Endodermal cell (in vitro differentiated cells): ENCODE measurements around the gene MMD. TPM values are rescaled to one million over a fixed set of nuclear protein-coding genes. Genes with fewer than 3 reads are reported as not detected.
A peak's percentile ranks its signal among the peaks of the same experiment; 100 is the strongest.

Experiments used
- DNase-seq: peaks from one replicate; pipeline ENCODE4 v3.0.0-alpha.2; 2017
- H3K27ac ChIP-seq: 2 replicates; pipeline ENCODE4 v1.5.1; 2013; ENCODE audit warnings: mild to moderate bottlenecking, low read depth, low read length, moderate library complexity
- H3K27me3 ChIP-seq: 2 replicates; pipeline ENCODE4 v1.6.1; 2013; ENCODE audit warnings: mild to moderate bottlenecking, low read length, moderate library complexity; ENCODE audit not compliant: insufficient read depth, control insufficient read depth, poor library complexity, severe bottlenecking
- H3K36me3 ChIP-seq: 2 replicates; pipeline ENCODE4 v1.7.0; 2013; ENCODE audit warnings: mild to moderate bottlenecking, low read length, moderate library complexity; ENCODE audit not compliant: control insufficient read depth, insufficient read depth
- H3K4me1 ChIP-seq: one replicate; pipeline ENCODE4 v1.7.0; 2013; ENCODE audit warnings: low read length; ENCODE audit not compliant: control insufficient read depth, insufficient read depth
- H3K4me3 ChIP-seq: 2 replicates; pipeline ENCODE4 v1.5.1; 2013; ENCODE audit warnings: mild to moderate bottlenecking, low read length, moderate library complexity
- H3K9ac ChIP-seq: 2 replicates; pipeline ENCODE4 v1.6.1; 2013; ENCODE audit warnings: mild to moderate bottlenecking, low read length, moderate library complexity; ENCODE audit not compliant: poor library complexity, severe bottlenecking; ENCODE audit errors: extremely low read depth
- H3K9me3 ChIP-seq: 2 replicates; pipeline ENCODE4 v1.6.1; 2013; ENCODE audit warnings: mild to moderate bottlenecking, low read length, moderate library complexity; ENCODE audit not compliant: control insufficient read depth
- H3K27ac Mint-ChIP-seq: 2 replicates; pipeline ENCODE4 v1.8.0; 2020; ENCODE audit warnings: mixed read lengths
- H3K27me3 Mint-ChIP-seq: 2 replicates; pipeline ENCODE4 v1.8.0; 2021; ENCODE audit warnings: mild to moderate bottlenecking, mixed read lengths; ENCODE audit not compliant: insufficient read depth
- H3K36me3 Mint-ChIP-seq: 2 replicates; pipeline ENCODE4 v1.8.0; 2020; ENCODE audit warnings: low read depth, mixed read lengths
- H3K4me1 Mint-ChIP-seq: 2 replicates; pipeline ENCODE4 v1.8.0; 2020; ENCODE audit warnings: mixed read lengths
- H3K4me3 Mint-ChIP-seq: 2 replicates; pipeline ENCODE4 v1.8.0; 2020; ENCODE audit warnings: mild to moderate bottlenecking, moderate library complexity, mixed read lengths
- H3K9me3 Mint-ChIP-seq: 2 replicates; pipeline ENCODE4 v1.8.0; 2020; ENCODE audit warnings: mild to moderate bottlenecking, mixed read lengths
- CTCF ChIP-seq: fragments of 200-600 bp; sonication (generic); conservative IDR thresholded peaks from 2 replicates; pipeline ENCODE4 v1.5.0; 2021; ENCODE audit warnings: antibody characterized with exemption, mild to moderate bottlenecking
- WGBS, 2 experiments: methylation state at CpG; one replicate each; pipeline versions ENCODE4 v1.1.5 to v1.1.7; 2013; ENCODE audit warnings: missing lambda C conversion rate in 2 of 2, mixed read lengths in 1 of 2; ENCODE audit not compliant: insufficient coverage in 1 of 2, insufficient read length in 1 of 2; 5-methylcytosine and 5-hydroxymethylcytosine counted together
- total RNA-seq, 2 donors: library from RNA; stranded (reverse); fragmentation: NEBNext Ultra II Directional in 1 of 2; extraction: Animal tissue kit (Norgen Biotek cat#: 25700) in 1 of 2; gene quantifications; 2 replicates in 1 of 2; 3 replicates in 1 of 2; pipeline ENCODE4 v1.2.1, GENCODE V29; 2021

Gene MMD
- total RNA-seq, 2 donors from 2014 or later = 40.1 to 40.2 TPM

- Histone ChIP-seq H3K9me3 (no peaks in the 10 kb centered on the region), H3K4me3 (no peak overlapping the region), H3K27me3 (no peaks in the 10 kb centered on the region), H3K36me3 (no peaks in the 10 kb centered on the region), H3K9ac (no peak overlapping the region), H3K4me1 (peaks cover 3% of the 10 kb centered on the region), H3K27ac (no peak overlapping the region)
- no peaks in the 10 kb centered on the region for H3K27me3 Mint-ChIP-seq
- H3K27ac Mint-ChIP-seq = no peak overlapping the region
- peaks cover 46% of the 10 kb centered on the region for H3K4me1 Mint-ChIP-seq
- 100% methylated on average over 1 of the region's 1 CpG; no CpG with 5 or more reads in 1 of the 2 experiments for WGBS, 2 experiments
- no peak for TF ChIP-seq CTCF
- H3K4me3 Mint-ChIP-seq = no peak overlapping the region
- H3K36me3 Mint-ChIP-seq = no peaks in the 10 kb centered on the region
- DNase-seq = no peak
- peaks cover 3% of the 10 kb centered on the region for H3K9me3 Mint-ChIP-seq
Measured at GRCh38 chr17:55434721-55435120, 13.1 kb upstream of the MMD start.

GRCh38 chr17:55433629-55434422 is 12.2 kb upstream of the MMD start:
- TF ChIP-seq CTCF = no peak
- Histone ChIP-seq H3K27ac (no peak overlapping the region), H3K9ac (no peak overlapping the region), H3K36me3 (no peaks in the 10 kb centered on the region), H3K4me3 (no peak overlapping the region), H3K9me3 (no peaks in the 10 kb centered on the region), H3K27me3 (no peaks in the 10 kb centered on the region), H3K4me1 (peaks cover 3% of the 10 kb centered on the region)
- WGBS, 2 experiments = 83 to 94% methylated on average over 2 to 7 of the region's 7 CpGs
- peak overlapping the region; percentile 70 for H3K27ac Mint-ChIP-seq
- no peaks in the 10 kb centered on the region for H3K36me3 Mint-ChIP-seq
- H3K27me3 Mint-ChIP-seq = no peaks in the 10 kb centered on the region
- no peak overlapping the region for H3K4me3 Mint-ChIP-seq
- peaks cover 40% of the 10 kb centered on the region for H3K4me1 Mint-ChIP-seq
- no peaks in the 10 kb centered on the region for H3K9me3 Mint-ChIP-seq
- DNase-seq = no peak

- DNase-seq = no peak
- H3K36me3 ChIP-seq = no peaks in the 10 kb centered on the region
- no peak overlapping the region for H3K4me3 ChIP-seq
- Mint-ChIP-seq H3K27ac (peak overlapping the region; percentile 70), H3K27me3 (peaks cover 1% of the 10 kb centered on the region), H3K36me3 (no peaks in the 10 kb centered on the region), H3K4me1 (peaks cover 40% of the 10 kb centered on the region), H3K4me3 (no peak overlapping the region), H3K9me3 (peaks cover 2% of the 10 kb centered on the region)
- H3K4me1 ChIP-seq = peaks cover 3% of the 10 kb centered on the region
- WGBS, 2 experiments = 77 to 80% methylated on average over 6 to 7 of the region's 7 CpGs
- H3K9ac ChIP-seq = no peak overlapping the region
- TF ChIP-seq CTCF = no peak
- H3K9me3 ChIP-seq = no peaks in the 10 kb centered on the region
- H3K27ac ChIP-seq = no peak overlapping the region
- no peaks in the 10 kb centered on the region for H3K27me3 ChIP-seq
Measured at GRCh38 chr17:55433029-55433628, 11.5 kb upstream of the MMD start.
